ENCODE results near the gene P2RX5. TPM values are rescaled to one million over a fixed set of nuclear protein-coding genes. Genes with fewer than 3 reads are reported as not detected.
A peak's percentile ranks its signal among the peaks of the same experiment; 100 is the strongest.

The P2RX5 gene
- total RNA-seq, 2 experiments from 2014 or later = 69.7 to 77.5 TPM

DNA sequence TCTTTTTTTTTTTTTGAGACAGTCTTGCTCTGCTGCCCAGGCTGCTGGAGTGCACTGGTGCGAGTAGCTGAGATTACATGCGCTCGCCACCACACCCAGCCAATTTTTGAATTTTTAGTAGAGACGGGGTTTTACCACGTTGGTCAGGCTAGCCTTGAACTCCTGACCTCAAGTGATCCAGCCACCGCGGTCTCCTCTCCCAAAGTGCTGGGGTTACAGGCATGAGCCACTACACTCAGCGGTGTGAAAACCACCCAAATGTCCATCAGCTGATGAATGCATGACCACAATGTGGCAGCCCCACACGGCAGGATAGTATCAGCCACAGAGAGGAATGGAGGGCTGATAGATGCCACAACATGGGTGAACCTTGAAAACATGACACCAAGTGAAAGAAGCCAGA, 2.1 kb downstream of the P2RX5 start:
- CTCF ChIA-PET = interaction anchor here (0.6 to 2.0 kb wide), 4 partner anchors 11 to 134 kb away, joined by 3 to 6 read pairs (median 4); no protein-coding TSS in a partner anchor
- Mint-ChIP-seq H3K36me3 (ENCODE audit: low read depth) (peaks cover 6% of the 10 kb centered on the region), H3K4me3 (peak overlapping the region; percentile 81), H3K27ac (no peak overlapping the region), H3K27me3 (no peaks in the 10 kb centered on the region), H3K9me3 (ENCODE audit: low read depth) (no peaks in the 10 kb centered on the region), H3K4me1 (peaks cover 15% of the 10 kb centered on the region)
- intact Hi-C loops (cut with DNase I, micrococcal nuclease) = loop anchor here (1.0 to 5.0 kb wide), 4 partner anchors 17 to 133 kb away; partner anchors contain the start of gene HASPIN (in 1 of the 2)
- DNase-seq = peak; percentile 69
- ATAC-seq = peak; percentile 31
- POLR2A ChIA-PET = interaction anchor here (0.6 kb wide), 2 partner anchors 17 to 64 kb away, joined by 5 to 9 read pairs; no protein-coding TSS in a partner anchor

DNA sequence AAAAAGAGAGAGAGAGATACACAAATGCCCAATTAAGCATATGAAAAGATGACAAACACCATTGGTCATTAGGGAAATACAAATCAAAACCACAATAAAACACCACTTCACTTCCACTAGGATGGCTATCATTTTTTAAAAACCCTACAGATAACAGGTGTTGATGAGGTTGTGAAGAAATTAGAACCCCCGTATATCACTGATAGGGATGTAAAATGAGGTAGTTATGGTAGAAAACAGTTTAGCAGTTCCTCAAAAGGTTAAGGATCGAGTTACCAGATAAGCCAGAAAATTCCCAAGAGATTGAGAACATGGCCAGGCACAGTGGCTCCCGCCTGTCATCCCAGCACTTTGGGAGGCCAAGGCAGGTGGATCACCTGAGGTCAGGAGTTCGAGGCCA, 2.8 kb downstream of the P2RX5 start:
- no peaks in the 10 kb centered on the region for H3K27me3 Mint-ChIP-seq

DNA sequence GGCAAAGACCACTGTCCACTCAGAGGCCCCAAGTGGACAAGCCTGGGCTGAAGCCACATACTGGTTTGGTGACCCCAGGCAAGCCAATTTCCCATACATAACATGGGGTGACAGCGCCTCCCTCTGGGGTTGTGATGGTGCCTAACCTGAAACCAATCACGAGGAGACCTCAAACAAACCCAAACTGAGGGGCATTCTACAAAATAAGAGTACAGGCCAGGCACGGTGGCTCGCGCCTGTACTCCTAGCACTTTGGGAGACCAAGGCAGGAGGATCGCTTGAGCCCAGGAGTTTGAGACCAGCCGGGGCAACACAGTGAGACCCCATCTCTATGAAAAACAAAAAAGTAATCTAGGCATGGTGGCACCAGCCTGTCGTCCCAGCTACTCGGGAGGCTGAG, 3.6 kb downstream of the P2RX5 start:
- H3K4me1 Mint-ChIP-seq = peaks cover 15% of the 10 kb centered on the region
- ChIA-PET POLR2A (interaction anchor here (0.6 kb wide), 1 partner anchor 26 kb away, joined by 9 read pairs; no protein-coding TSS in a partner anchor), CTCF (interaction anchor here (0.7 kb wide), 1 partner anchor 146 kb away, joined by 3 read pairs; no protein-coding TSS in a partner anchor)
- H3K9me3 Mint-ChIP-seq (ENCODE audit: low read depth) = no peaks in the 10 kb centered on the region
- H3K27ac Mint-ChIP-seq = no peak overlapping the region
- peak; percentile 35 for DNase-seq
- no peaks in the 10 kb centered on the region for H3K27me3 Mint-ChIP-seq
- intact Hi-C loops (cut with DNase I, micrococcal nuclease) = loop anchor here in 1 of 2 experiments (5.0 kb wide), 1 partner anchor 135 kb away; no protein-coding TSS in a partner anchor
- ATAC-seq = no peak
- no peak overlapping the region for H3K4me3 Mint-ChIP-seq
- peaks cover 6% of the 10 kb centered on the region for H3K36me3 Mint-ChIP-seq (ENCODE audit: low read depth)

More for the DNA sequence above, 2.8 kb downstream of the P2RX5 start:
- Mint-ChIP-seq H3K36me3 (ENCODE audit: low read depth) (peaks cover 6% of the 10 kb centered on the region), H3K27ac (no peak overlapping the region), H3K4me3 (peak overlapping the region; percentile 15), H3K4me1 (peaks cover 15% of the 10 kb centered on the region), H3K9me3 (ENCODE audit: low read depth) (no peaks in the 10 kb centered on the region)
- POLR2A ChIA-PET = interaction anchor here (0.6 kb wide), 1 partner anchor 65 kb away, joined by 9 read pairs; no protein-coding TSS in a partner anchor
- DNase-seq (no peak), ATAC-seq (no peak)
- intact Hi-C loops (cut with DNase I, micrococcal nuclease) = loop anchor here in 1 of 2 experiments (5.0 kb wide), 1 partner anchor 134 kb away; no protein-coding TSS in a partner anchor
- CTCF ChIA-PET = interaction anchor here (0.5 to 0.7 kb wide), 3 partner anchors 11 to 145 kb away, joined by 3 read pairs; no protein-coding TSS in a partner anchor

- H3K36me3 Mint-ChIP-seq (ENCODE audit: low read depth) = peaks cover 6% of the 10 kb centered on the region
- H3K27me3 Mint-ChIP-seq = no peaks in the 10 kb centered on the region
- H3K4me3 Mint-ChIP-seq = no peak overlapping the region
- H3K9me3 Mint-ChIP-seq (ENCODE audit: low read depth) = no peaks in the 10 kb centered on the region
- intact Hi-C loops (cut with DNase I, micrococcal nuclease) = loop anchor here in 1 of 2 experiments (5.0 kb wide), 1 partner anchor 136 kb away; no protein-coding TSS in a partner anchor
- ChIA-PET POLR2A (interaction anchor here (0.6 kb wide), 1 partner anchor 25 kb away, joined by 9 read pairs; no protein-coding TSS in a partner anchor), CTCF (no interaction called here)
- H3K27ac Mint-ChIP-seq = no peak overlapping the region
- DNase-seq (peak; percentile 33), ATAC-seq (no peak)
- peaks cover 15% of the 10 kb centered on the region for H3K4me1 Mint-ChIP-seq
These were observed 4.3 kb downstream of the P2RX5 start for GRCh38 chr17:3691617-3692067.

GRCh38 chr17:3690094-3690715, 5.8 kb downstream of the P2RX5 start:
- Mint-ChIP-seq H3K4me3 (no peak overlapping the region), H3K27me3 (no peaks in the 10 kb centered on the region), H3K27ac (no peak overlapping the region), H3K9me3 (ENCODE audit: low read depth) (no peaks in the 10 kb centered on the region), H3K36me3 (ENCODE audit: low read depth) (peaks cover 6% of the 10 kb centered on the region), H3K4me1 (peaks cover 15% of the 10 kb centered on the region)
- no peak for ATAC-seq
- no peak for DNase-seq
- ChIA-PET POLR2A (no interaction called here), CTCF (no interaction called here)
- intact Hi-C loops (cut with DNase I, micrococcal nuclease) = loop anchor here in 1 of 2 experiments (5.0 kb wide), 1 partner anchor 137 kb away; no protein-coding TSS in a partner anchor

GRCh38 chr17:3689262-3690093, 6.5 kb downstream of the P2RX5 start:
- ChIA-PET CTCF (interaction anchor here (0.7 kb wide), 1 partner anchor 987 kb away, joined by 3 read pairs; no protein-coding TSS in a partner anchor), POLR2A (no interaction called here)
- intact Hi-C loops (cut with DNase I, micrococcal nuclease) = loop anchor here in 1 of 2 experiments (5.0 kb wide), 1 partner anchor 138 kb away; no protein-coding TSS in a partner anchor
- Mint-ChIP-seq H3K4me3 (no peak overlapping the region), H3K27ac (no peak overlapping the region), H3K36me3 (ENCODE audit: low read depth) (peaks cover 8% of the 10 kb centered on the region), H3K4me1 (peaks cover 12% of the 10 kb centered on the region), H3K9me3 (ENCODE audit: low read depth) (no peaks in the 10 kb centered on the region), H3K27me3 (no peaks in the 10 kb centered on the region)
- ATAC-seq = no peak
- DNase-seq = no peak

DNA sequence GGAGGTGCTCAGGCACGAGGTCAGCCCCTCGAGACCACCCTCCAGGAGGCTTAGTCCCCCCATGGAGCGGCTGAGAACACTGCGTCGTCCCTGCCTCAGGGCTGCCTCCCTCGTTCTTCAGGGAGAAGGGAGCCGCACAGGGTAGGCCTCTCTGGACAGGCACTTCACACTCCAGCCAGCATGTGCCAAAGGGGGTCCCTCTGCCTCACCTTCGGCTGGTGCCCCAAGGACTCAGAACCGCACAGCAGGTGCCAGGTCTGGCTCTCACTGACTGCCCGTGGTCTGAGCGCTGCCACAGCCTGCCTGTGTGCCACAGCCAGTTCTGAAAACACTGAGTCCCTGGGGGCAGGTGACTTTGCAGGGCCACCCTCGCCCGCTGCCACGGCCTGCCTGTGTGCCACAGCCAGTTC, 7.1 kb downstream of the P2RX5 start:
- H3K27me3 Mint-ChIP-seq = no peaks in the 10 kb centered on the region
- ChIA-PET CTCF (interaction anchor here (0.7 kb wide), 1 partner anchor 986 kb away, joined by 3 read pairs; no protein-coding TSS in a partner anchor), POLR2A (no interaction called here)
- H3K27ac Mint-ChIP-seq = no peak overlapping the region
- H3K4me3 Mint-ChIP-seq = no peak overlapping the region
- intact Hi-C loops (cut with DNase I, micrococcal nuclease) = no loop called here
- no peaks in the 10 kb centered on the region for H3K9me3 Mint-ChIP-seq (ENCODE audit: low read depth)
- peaks cover 6% of the 10 kb centered on the region for H3K4me1 Mint-ChIP-seq
- DNase-seq = no peak
- H3K36me3 Mint-ChIP-seq (ENCODE audit: low read depth) = peaks cover 8% of the 10 kb centered on the region
- no peak for ATAC-seq

DNA sequence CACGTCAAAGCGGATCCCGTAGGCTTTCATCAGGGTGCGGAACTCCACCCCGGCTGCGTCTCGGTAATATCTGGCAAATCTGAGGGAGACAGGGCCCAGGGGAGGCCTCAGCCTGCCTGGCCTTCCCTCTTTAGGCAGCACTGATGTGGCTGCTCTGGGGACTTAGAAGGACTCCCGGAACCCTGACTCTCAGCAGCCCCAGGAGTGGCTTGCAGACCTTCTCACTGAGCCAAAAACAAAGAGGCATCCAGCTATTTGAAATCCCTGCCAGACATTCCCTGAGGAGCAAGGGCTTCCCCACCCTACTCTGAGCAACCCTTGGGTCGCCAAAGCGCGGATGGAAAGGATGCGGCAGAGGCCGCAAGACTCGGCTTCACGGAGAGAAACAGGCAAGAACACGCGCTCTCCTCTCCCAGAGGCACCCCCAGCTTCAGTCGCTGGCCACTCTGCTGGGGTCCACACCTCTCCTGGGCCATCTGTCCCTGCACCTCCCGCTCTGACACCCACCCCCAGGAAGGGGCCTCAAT, 7.9 kb downstream of the P2RX5 start:
- Mint-ChIP-seq H3K4me1 (peaks cover 4% of the 10 kb centered on the region), H3K27me3 (no peaks in the 10 kb centered on the region), H3K27ac (no peak overlapping the region), H3K9me3 (ENCODE audit: low read depth) (no peaks in the 10 kb centered on the region), H3K4me3 (no peak overlapping the region), H3K36me3 (ENCODE audit: low read depth) (peaks cover 9% of the 10 kb centered on the region)
- CTCF ChIA-PET = no interaction called here
- no peak for DNase-seq
- POLR2A ChIA-PET = no interaction called here
- ATAC-seq = no peak
- intact Hi-C loops (cut with DNase I, micrococcal nuclease) = no loop called here

GRCh38 chr17:3685174-3685573, 10.8 kb downstream of the P2RX5 start:
- no peak overlapping the region for H3K27ac Mint-ChIP-seq
- CTCF ChIA-PET = no interaction called here
- no peak for ATAC-seq
- peaks cover 10% of the 10 kb centered on the region for H3K4me1 Mint-ChIP-seq
- no peak overlapping the region for H3K4me3 Mint-ChIP-seq
- no peaks in the 10 kb centered on the region for H3K9me3 Mint-ChIP-seq (ENCODE audit: low read depth)
- H3K36me3 Mint-ChIP-seq (ENCODE audit: low read depth) = peaks cover 14% of the 10 kb centered on the region
- no peaks in the 10 kb centered on the region for H3K27me3 Mint-ChIP-seq
- no peak for DNase-seq
- intact Hi-C loops (cut with DNase I, micrococcal nuclease) = no loop called here
- POLR2A ChIA-PET = no interaction called here

DNA sequence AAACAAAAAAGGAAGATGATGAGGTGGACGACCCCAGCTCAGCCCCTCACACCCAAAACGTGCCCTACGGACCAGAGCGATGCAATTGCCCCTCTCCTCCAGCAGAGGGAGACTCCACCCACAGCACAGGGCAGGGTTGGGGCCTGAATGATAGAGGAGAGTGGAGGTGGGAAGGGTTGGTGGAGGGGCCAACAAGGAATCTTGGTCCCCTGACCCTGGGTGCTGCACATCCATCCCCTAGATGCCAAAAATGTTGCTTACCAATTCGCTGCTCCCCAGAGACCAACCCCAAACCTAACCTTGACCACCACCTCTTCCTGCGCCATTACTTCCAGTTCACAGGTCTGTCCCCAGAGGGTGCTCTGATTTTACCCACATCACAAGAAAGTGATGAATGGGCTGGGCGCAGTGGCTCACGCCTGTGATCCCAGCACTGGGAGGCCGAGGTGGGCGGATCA, 12.9 kb downstream of the P2RX5 start:
- no peaks in the 10 kb centered on the region for H3K27me3 Mint-ChIP-seq
- H3K27ac Mint-ChIP-seq = peak overlapping the region; percentile 39
- H3K36me3 Mint-ChIP-seq (ENCODE audit: low read depth) = peaks cover 8% of the 10 kb centered on the region
- H3K4me3 Mint-ChIP-seq = no peak overlapping the region
- intact Hi-C loops (cut with DNase I, micrococcal nuclease) = loop anchor here (2.0 kb wide), 4 partner anchors 28 to 144 kb away; partner anchors contain the start of gene HASPIN (in 2 of the 2)
- DNase-seq (peak; percentile 76), ATAC-seq (peak; percentile 96)
- H3K4me1 Mint-ChIP-seq = peaks cover 10% of the 10 kb centered on the region
- ChIA-PET CTCF (interaction anchor here (0.6 to 1.9 kb wide), 15 partner anchors 13 to 225 kb away, joined by 3 to 22 read pairs (median 3); partner anchors contain the start of genes HASPIN, NCBP3 and P2RX5), POLR2A (no interaction called here)
- no peaks in the 10 kb centered on the region for H3K9me3 Mint-ChIP-seq (ENCODE audit: low read depth)
